ENCODE data around the gene HDAC9.

HDAC9 gene

GRCh38 chr7:18526368-18526878 is 30.9 kb downstream of the HDAC9 start:
- DNase-seq = no peak

GRCh38 chr7:18529239-18529638 is 33.7 kb downstream of the HDAC9 start:
- DNase-seq = no peak

- no peak for DNase-seq
Measured at GRCh38 chr7:18530224-18531179, 35.0 kb downstream of the HDAC9 start.

GRCh38 chr7:18531539-18531938 is 36.0 kb downstream of the HDAC9 start:
- no peak for DNase-seq

- DNase-seq = no peak
Measured at GRCh38 chr7:18532813-18533212, 37.3 kb downstream of the HDAC9 start.

- no peak for DNase-seq
Measured at GRCh38 chr7:18534481-18534880, 38.9 kb downstream of the HDAC9 start.

- no peak for DNase-seq
Measured at GRCh38 chr7:18535810-18536415, 40.4 kb downstream of the HDAC9 start.

- DNase-seq = no peak
Measured at GRCh38 chr7:18536486-18536885, 40.9 kb downstream of the HDAC9 start.

- DNase-seq = no peak
Measured at GRCh38 chr7:18538554-18539250, 43.2 kb downstream of the HDAC9 start.

- DNase-seq = no peak
Measured at GRCh38 chr7:18540396-18540795, 44.8 kb downstream of the HDAC9 start.

GRCh38 chr7:18541181-18541870 is 45.8 kb downstream of the HDAC9 start:
- DNase-seq = no peak

GRCh38 chr7:18541871-18542212 is 46.3 kb downstream of the HDAC9 start:
- no peak for DNase-seq

- DNase-seq = no peak
Measured at GRCh38 chr7:18546576-18546975, 51.0 kb downstream of the HDAC9 start.

- DNase-seq = no peak
Measured at GRCh38 chr7:18547509-18548187, 52.1 kb downstream of the HDAC9 start.

GRCh38 chr7:18548534-18548933 is 53.0 kb downstream of the HDAC9 start:
- no peak for DNase-seq

GRCh38 chr7:18550574-18550973 is 55.0 kb downstream of the HDAC9 start:
- DNase-seq = no peak

- DNase-seq = no peak
Measured at GRCh38 chr7:18552316-18552916, 56.9 kb downstream of the HDAC9 start.

GRCh38 chr7:18552943-18553604 is 57.5 kb downstream of the HDAC9 start:
- no peak for DNase-seq

GRCh38 chr7:18553605-18554003 is 58.1 kb downstream of the HDAC9 start:
- DNase-seq = no peak

GRCh38 chr7:18555120-18555519 is 59.6 kb downstream of the HDAC9 start:
- DNase-seq = no peak

- no peak for DNase-seq
Measured at GRCh38 chr7:18555968-18556367, 60.4 kb downstream of the HDAC9 start.
